ENCODE measurements around the gene HADHA.
"Not testable (repeated sequence)": the region's sequence is repeated elsewhere in the genome, so short reads cannot be mapped to it uniquely, and the experiment has no call there.

The HADHA gene

DNA sequence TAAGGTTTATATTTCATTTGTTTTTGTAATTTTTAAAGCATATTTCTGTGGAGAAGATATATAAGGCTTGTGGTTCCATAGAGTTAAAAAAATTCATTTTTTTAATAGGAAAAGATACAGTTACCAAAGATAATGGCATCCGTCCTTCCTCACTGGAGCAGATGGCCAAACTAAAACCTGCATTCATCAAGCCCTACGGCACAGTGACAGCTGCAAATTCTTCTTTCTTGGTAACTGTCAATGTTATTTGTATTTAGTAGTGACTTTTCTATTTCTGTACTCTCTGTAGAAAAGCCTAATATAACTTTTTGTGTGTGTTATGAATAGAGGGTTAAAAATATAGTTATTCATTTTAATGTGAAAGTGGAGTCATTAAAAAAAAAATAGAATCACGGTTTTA is 35.5 kb upstream of the HADHA start:
- TF ChIP-seq, protein P1, sequence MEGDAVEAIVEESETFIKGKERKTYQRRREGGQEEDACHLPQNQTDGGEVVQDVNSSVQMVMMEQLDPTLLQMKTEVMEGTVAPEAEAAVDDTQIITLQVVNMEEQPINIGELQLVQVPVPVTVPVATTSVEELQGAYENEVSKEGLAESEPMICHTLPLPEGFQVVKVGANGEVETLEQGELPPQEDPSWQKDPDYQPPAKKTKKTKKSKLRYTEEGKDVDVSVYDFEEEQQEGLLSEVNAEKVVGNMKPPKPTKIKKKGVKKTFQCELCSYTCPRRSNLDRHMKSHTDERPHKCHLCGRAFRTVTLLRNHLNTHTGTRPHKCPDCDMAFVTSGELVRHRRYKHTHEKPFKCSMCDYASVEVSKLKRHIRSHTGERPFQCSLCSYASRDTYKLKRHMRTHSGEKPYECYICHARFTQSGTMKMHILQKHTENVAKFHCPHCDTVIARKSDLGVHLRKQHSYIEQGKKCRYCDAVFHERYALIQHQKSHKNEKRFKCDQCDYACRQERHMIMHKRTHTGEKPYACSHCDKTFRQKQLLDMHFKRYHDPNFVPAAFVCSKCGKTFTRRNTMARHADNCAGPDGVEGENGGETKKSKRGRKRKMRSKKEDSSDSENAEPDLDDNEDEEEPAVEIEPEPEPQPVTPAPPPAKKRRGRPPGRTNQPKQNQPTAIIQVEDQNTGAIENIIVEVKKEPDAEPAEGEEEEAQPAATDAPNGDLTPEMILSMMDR (conservative IDR thresholded peaks at IDR 0.05; ENCODE audit: low read length), result no peak
- DNase-seq (ENCODE audit: low read depth), result no peak
- no peak overlapping the region for H3K4me3 ChIP-seq (ENCODE audit: low read length)

DNA sequence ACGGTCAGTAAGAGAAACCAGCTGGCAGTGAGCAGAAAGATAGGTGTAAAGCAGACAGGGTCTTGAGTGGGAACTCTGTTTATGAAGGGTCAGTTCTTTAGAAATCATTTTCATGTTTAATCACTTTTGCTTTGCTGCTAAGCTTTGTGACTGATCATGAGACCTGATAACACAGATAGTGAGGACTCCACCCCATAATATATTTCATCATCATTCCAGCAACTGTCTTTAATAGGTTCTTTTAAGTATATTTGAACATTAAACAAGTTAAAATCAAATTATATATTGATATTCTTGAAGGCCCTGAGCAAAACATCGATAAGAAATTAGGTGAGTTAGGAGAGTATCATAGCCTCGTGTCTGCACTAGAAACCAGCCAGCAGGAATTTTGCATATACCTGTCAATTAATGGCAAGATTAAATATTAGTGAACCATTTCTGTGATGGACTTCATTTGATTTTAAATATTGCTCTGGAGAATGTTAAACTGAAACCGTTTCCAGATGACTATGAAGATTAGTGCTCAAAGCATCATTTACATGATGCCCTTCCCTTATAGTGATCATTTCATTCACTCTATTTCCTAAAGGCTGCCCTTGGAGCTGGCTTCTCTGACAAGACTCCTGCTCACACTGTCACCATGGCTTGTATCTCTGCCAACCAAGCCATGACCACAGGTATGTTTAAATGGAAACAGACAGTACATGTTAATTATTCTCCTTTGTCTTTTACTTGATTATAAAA is 32.2 kb upstream of the HADHA start:
- no peak overlapping the region for H3K4me3 ChIP-seq (ENCODE audit: low read length)
- TF ChIP-seq, protein P1 (conservative IDR thresholded peaks at IDR 0.05; ENCODE audit: low read length), result no peak
- no peak for DNase-seq (ENCODE audit: low read depth)

DNA sequence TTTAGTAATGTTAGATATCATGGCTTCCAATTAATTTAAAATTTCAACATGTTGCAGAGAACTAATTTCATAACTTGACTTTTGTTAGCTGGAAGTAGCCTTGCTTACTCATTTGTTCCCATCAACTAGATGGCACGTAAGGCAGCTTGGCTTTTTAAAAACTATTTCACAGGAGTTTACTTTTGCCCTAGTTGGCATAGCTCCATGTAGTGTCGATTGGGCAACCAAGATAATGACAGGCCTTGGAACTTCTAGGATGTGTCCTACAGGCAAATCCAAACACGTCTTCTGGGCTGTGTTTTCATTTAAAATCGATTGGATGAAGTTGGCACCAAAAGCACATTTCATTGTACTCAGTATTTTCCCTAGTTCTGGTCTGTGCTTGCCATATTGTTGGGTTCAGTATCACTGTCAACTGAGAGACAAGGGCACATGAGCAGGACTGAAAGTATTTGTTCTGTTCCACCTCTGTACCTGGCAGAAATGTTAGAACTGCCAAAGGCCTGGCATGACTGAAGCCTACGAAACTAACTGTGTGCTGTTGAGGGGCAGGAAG is 29.7 kb upstream of the HADHA start:
- TF ChIP-seq, protein P1 (conservative IDR thresholded peaks at IDR 0.05; ENCODE audit: low read length), result no peak

GRCh38 chr2:26273501-26273900 is 29.1 kb upstream of the HADHA start:
- peak; percentile 69 for DNase-seq (ENCODE audit: low read depth)
- H3K4me3 ChIP-seq (ENCODE audit: low read length), result no peak overlapping the region
- TF ChIP-seq, protein P1 (conservative IDR thresholded peaks at IDR 0.05; ENCODE audit: low read length), result no peak

More for the DNA sequence above, 29.7 kb upstream of the HADHA start:
- H3K4me3 ChIP-seq (ENCODE audit: low read length), result peak overlapping the region; percentile 16; the same call in 1 of the 2 replicates
- peak; percentile 99 for DNase-seq (ENCODE audit: low read depth)

- DNase-seq (ENCODE audit: low read depth), result no peak
- TF ChIP-seq, protein P1 (conservative IDR thresholded peaks at IDR 0.05; ENCODE audit: low read length), result no peak
- H3K4me3 ChIP-seq (ENCODE audit: low read length), result no peak overlapping the region
These were observed 25.9 kb upstream of the HADHA start for GRCh38 chr2:26270373-26270772.

- TF ChIP-seq, protein P1 (conservative IDR thresholded peaks at IDR 0.05; ENCODE audit: low read length), result no peak
- DNase-seq (ENCODE audit: low read depth), result peak; percentile 14
- no peak overlapping the region for H3K4me3 ChIP-seq (ENCODE audit: low read length)
These were observed 25.2 kb upstream of the HADHA start for GRCh38 chr2:26269571-26270158.

DNA sequence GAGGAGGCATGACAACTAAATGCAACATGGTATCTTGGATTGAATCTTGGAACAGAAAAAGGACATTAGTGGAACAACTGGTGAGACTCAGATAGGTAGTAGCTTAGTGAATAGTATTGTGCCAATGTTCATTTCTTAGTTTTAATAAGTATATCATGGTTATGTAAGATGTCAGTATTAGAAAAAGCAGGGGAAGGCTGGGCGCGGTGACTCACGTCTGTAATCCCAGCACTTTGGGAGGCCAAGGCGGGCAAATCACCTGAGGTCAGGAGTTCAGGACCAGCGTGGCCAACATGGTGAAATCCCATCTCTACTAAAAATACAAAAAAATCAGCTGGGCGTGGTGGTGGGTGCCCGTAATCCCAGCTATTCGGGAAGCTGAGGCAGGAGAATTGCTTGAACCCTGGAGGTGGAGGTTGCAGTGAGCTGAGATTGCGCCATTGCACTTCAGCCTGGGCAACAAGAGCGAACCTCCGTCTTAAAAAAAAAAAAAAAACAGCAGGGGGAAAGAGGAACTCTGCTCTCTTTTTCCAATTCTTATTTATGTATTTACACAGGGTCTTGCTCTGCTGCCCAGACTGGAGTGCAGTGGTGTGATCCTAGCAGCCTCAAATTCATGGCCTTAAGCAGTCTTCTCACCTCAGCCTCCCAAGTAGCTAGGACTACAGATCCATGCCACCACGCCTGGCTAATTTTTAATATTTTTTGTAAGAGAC is 24.4 kb upstream of the HADHA start:
- DNase-seq (ENCODE audit: low read depth); H3K4me3 ChIP-seq (ENCODE audit: low read length): not testable (repeated sequence)
